GM23248 (cell line): ENCODE results near the gene SS18L1.

Source experiments
- EZH2 ChIP-seq: fragments of 200-600 bp; sonication (generic); IDR thresholded peaks from 2 replicates; pipeline ENCODE4 v1.6.1; 2018; ENCODE audit warnings: antibody characterized with exemption, mild to moderate bottlenecking; ENCODE audit not compliant: insufficient read depth, poor library complexity, severe bottlenecking
- EZH2phosphoT487 ChIP-seq: fragments of 200-600 bp; sonication (generic); IDR thresholded peaks from 2 replicates; pipeline ENCODE4 v1.6.1; 2018; ENCODE audit warnings: antibody characterized with exemption, moderate library complexity, mild to moderate bottlenecking, low read depth; ENCODE audit not compliant: insufficient read depth

DNA sequence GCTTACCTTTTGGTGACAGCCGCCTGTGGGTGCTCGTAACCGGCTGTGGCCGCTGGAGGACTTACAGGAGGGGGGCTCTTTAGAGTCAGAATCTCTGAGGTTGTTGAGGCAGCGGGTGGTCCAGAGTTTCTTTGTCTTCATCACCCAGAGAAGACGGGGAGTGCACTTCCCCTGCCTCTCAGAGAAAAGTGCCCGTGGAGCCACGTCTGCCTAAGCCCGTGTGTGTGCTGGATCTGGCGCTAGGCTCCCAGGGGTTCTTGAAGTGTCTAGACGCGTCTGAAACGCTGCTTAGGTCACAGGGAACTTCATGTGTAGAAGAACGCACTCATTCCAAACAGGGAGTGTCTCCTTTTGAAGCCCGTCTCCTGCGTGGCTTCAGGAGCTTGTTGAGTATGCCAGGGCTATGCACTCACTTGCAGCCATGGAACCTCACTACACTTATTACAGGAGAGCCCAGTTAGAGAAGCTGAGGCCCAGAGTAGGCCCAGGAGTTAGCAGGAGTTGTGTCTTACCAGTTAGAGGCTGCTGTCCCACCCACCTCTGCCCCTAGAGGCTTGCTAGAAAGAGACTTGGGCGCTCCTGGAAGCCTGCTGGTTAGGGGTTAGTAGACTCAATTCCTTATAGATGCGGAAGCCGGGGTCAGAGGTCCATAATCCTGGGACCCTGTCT lies 20.0 kb upstream of the SS18L1 start:
- TF ChIP-seq EZH2 (no peak), EZH2phosphoT487 (no peak)
